Stimulated activated CD4-positive, alpha-beta T cell treated with anti-CD3 and anti-CD28 coated beads, Interleukin-1b, Interleukin-23, amount 100 ng/mL, for 48 hours (primary cell): ENCODE measurements around the gene ANKRD55.
"Not testable (repeated sequence)": the region's sequence is repeated elsewhere in the genome, so short reads cannot be mapped to it uniquely, and the experiment has no call there.

ENCODE experiments used
- DNase-seq: peaks from one replicate; pipeline ENCODE4 v3.0.0-alpha.2; 2020

Gene ANKRD55

GRCh38 chr5:56142614-56143372, 90.3 kb downstream of the ANKRD55 start:
- peak; percentile 15 for DNase-seq

GRCh38 chr5:56142233-56142613, 90.9 kb downstream of the ANKRD55 start:
- no peak for DNase-seq

- DNase-seq = no peak
These were observed 93.1 kb downstream of the ANKRD55 start for GRCh38 chr5:56140073-56140472.

GRCh38 chr5:56130664-56131063, 102.5 kb downstream of the ANKRD55 start:
- no peak for DNase-seq

GRCh38 chr5:56129288-56129687, 103.8 kb downstream of the ANKRD55 start:
- DNase-seq = no peak

GRCh38 chr5:56128113-56128512, 105.0 kb downstream of the ANKRD55 start:
- peak; percentile 54 for DNase-seq

GRCh38 chr5:56126487-56127179, 106.5 kb downstream of the ANKRD55 start:
- peak; percentile 42 for DNase-seq

GRCh38 chr5:56123531-56124243, 109.4 kb downstream of the ANKRD55 start:
- no peak for DNase-seq

GRCh38 chr5:56122360-56122985, 110.7 kb downstream of the ANKRD55 start:
- not testable (repeated sequence) for DNase-seq

- no peak for DNase-seq
These were observed 114.1 kb downstream of the ANKRD55 start for GRCh38 chr5:56119050-56119449.

- no peak for DNase-seq
These were observed 116.5 kb downstream of the ANKRD55 start for GRCh38 chr5:56116599-56117141.

GRCh38 chr5:56115589-56115988, 117.5 kb downstream of the ANKRD55 start:
- DNase-seq = no peak

- no peak for DNase-seq
These were observed 120.5 kb downstream of the ANKRD55 start for GRCh38 chr5:56112526-56113121.

- no peak for DNase-seq
These were observed 121.7 kb downstream of the ANKRD55 start for GRCh38 chr5:56111404-56111781.

GRCh38 chr5:56110646-56111403, 122.3 kb downstream of the ANKRD55 start:
- no peak for DNase-seq

GRCh38 chr5:56108246-56108645, 124.9 kb downstream of the ANKRD55 start:
- no peak for DNase-seq

GRCh38 chr5:56106837-56107236, 126.3 kb downstream of the ANKRD55 start:
- DNase-seq = no peak

- DNase-seq = no peak
These were observed 127.4 kb downstream of the ANKRD55 start for GRCh38 chr5:56105511-56106291.

- DNase-seq = no peak
These were observed 130.2 kb downstream of the ANKRD55 start for GRCh38 chr5:56102889-56103288.

GRCh38 chr5:56102207-56102606, 130.9 kb downstream of the ANKRD55 start:
- DNase-seq = not testable (repeated sequence)

GRCh38 chr5:56101180-56101579, 131.9 kb downstream of the ANKRD55 start:
- DNase-seq = no peak
